ENCODE results near the gene MAPK8IP3. TPM values are rescaled to one million over a fixed set of nuclear protein-coding genes. Genes with fewer than 3 reads are reported as not detected.
A peak's percentile ranks its signal among the peaks of the same experiment; 100 is the strongest.

MAPK8IP3 gene
- 6.7 and 16.3 TPM in 2 replicates for total RNA-seq (2014; rRNA removed; shearing (Covaris generic))

- DNase-seq (ENCODE audit: low read depth), result peak; percentile 84
Observed at GRCh38 chr16:1705688-1706385, at the start of gene MAPK8IP3. Gene MAPK8IP3 (plus strand): TSS chr16:1706195. CDS start chr16:1706340, 145 bp downstream.

- DNase-seq (ENCODE audit: low read depth), result no peak
Observed at GRCh38 chr16:1656808-1657617, 49.0 kb upstream of the MAPK8IP3 start.

DNA sequence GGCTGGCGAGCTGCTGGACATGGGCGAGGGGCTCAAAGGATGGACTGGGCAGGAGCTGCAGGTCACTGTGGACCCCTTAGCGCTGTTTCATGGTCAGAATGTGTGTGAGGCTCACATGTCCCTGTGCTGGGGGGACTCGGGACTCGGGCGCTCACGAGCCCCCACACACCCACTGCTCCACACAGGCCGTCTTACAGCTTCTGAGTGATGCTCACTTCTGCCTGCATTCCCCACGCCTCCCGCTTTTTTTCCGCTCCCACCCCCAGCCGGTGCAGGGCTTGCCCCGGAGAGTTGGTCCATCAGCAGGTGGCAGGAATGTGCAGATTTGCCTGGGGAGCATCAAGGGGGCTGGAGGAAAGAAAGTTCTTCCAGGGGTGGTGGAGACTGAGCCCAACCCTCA is 48.2 kb upstream of the MAPK8IP3 start:
- no peak for DNase-seq (ENCODE audit: low read depth)

GRCh38 chr16:1659031-1659430 is 47.0 kb upstream of the MAPK8IP3 start:
- DNase-seq (ENCODE audit: low read depth), result no peak

- no peak for DNase-seq (ENCODE audit: low read depth)
Observed at GRCh38 chr16:1661826-1662225, 44.2 kb upstream of the MAPK8IP3 start.

DNA sequence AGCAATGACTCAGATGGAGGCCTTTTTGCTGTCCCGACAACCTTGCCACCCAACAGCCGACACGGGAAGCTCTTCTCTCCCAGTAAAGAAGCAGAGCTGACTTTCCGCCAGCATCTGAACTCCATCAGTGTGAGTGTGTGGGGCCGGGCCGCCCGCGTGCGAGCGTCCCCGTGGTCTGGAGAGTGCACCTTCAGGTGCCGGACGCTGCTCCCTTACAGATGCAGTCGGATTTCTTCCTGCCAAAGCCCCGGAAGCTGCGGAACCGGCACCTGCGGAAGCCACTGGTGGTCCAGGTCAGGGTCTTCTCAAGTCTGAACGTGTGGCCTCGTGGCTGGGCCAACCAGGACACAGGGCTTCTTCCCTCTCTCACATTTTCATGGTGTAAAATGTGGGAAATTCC is 43.5 kb upstream of the MAPK8IP3 start:
- DNase-seq (ENCODE audit: low read depth), result no peak

DNA sequence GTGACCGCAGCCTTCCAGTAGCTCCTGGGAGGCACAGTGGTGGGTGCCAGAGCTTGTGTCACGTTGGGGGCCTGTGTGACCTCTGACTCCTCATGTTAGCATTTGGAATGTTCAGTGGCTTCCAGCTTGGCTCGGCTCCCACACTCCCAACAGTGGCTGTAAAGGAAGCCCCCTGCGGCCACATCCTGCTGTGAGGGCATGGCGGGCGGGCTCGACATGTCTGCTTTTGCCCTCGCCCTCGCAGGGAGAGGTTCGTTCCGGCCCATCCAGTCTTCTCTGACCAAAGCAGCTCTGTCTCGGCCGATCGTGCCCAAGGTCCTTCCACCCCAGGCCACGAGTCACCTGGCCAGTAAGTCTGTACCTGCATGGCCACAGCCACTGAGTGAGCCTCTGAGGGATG is 40.2 kb upstream of the MAPK8IP3 start:
- no peak for DNase-seq (ENCODE audit: low read depth)

- DNase-seq (ENCODE audit: low read depth), result no peak
Observed at GRCh38 chr16:1666316-1666715, 39.7 kb upstream of the MAPK8IP3 start.

DNA sequence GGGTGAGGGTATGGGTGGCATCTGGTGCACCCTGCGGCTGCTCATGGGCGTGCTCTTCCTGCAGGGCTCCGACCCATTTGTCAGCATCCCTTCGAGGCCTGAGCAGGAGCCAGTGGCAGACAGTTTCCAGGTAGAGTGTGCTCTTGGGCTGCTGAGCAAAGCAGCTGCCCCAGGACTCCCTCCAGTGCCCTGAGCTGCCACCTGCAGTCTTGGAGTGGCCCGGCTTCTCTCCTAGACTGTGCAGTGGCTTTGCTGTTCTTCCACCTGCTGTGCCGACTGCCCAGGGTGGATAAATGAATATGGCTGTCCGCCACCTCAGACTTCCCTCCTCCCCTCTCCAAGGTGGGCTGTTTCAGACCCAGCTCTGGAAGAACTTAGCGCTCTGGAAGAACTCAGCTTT is 38.7 kb upstream of the MAPK8IP3 start:
- no peak for DNase-seq (ENCODE audit: low read depth)

DNA sequence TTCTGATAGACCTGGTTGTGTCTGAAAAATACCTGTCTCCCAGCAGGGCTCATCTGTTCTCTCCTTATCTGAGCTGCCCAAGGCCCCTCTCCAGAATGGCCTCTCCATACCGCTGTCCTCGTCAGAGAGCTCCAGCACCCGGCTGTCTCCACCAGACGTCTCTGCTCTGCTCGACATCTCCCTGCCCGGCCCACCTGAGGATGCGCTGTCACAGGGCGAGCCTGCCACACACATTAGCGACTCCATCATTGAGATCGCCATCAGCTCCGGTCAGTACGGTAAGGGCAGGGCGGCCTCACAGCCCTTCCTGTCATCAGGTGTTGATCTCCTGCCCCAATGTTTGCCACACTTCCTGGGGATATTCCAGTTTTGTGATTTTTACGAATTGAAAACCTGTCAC is 38.1 kb upstream of the MAPK8IP3 start:
- no peak for DNase-seq (ENCODE audit: low read depth)

GRCh38 chr16:1668612-1669319 is 37.2 kb upstream of the MAPK8IP3 start:
- DNase-seq (ENCODE audit: low read depth), result no peak

- DNase-seq (ENCODE audit: low read depth), result no peak
Observed at GRCh38 chr16:1669698-1670097, 36.3 kb upstream of the MAPK8IP3 start.

DNA sequence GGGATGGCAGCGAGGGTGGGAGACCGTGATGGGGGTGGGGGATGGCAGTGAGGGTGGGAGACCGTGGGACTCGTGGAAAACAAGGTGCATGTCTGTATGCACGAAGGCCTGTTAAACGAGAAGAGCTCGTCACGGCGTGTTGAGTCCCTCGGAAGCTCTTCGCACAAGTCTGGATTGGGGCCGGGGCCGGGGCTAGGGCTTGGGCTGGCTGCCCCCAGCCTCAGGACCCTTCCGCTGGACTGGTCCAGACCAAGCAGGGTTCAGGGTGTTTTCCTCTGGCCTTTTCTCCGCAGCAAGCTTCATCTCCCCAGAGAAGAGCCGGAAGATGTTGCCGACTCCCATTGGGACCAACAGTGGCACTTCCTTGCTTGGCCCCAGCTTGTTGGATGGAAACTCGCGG is 35.6 kb upstream of the MAPK8IP3 start:
- no peak for DNase-seq (ENCODE audit: low read depth)

DNA sequence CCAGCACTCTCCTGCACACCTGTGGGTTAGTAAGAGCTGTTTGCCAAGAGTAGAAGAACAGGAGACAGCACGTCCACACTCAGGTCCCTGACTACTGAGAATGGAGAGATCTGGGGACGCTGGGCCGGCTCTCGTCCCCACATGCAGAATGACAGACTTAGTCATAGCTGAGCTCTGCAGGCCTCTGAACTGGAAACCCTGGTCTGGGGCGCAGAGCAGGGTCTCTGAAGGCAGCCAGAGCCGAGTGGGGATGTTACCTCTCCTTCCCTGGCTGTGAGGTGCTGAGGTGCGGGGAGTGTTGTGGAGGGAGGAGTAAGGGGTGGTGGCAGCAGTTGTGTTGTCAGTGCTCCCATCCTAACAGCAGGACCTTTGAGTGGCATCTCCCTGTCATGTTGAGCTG is 35.1 kb upstream of the MAPK8IP3 start:
- no peak for DNase-seq (ENCODE audit: low read depth)

DNA sequence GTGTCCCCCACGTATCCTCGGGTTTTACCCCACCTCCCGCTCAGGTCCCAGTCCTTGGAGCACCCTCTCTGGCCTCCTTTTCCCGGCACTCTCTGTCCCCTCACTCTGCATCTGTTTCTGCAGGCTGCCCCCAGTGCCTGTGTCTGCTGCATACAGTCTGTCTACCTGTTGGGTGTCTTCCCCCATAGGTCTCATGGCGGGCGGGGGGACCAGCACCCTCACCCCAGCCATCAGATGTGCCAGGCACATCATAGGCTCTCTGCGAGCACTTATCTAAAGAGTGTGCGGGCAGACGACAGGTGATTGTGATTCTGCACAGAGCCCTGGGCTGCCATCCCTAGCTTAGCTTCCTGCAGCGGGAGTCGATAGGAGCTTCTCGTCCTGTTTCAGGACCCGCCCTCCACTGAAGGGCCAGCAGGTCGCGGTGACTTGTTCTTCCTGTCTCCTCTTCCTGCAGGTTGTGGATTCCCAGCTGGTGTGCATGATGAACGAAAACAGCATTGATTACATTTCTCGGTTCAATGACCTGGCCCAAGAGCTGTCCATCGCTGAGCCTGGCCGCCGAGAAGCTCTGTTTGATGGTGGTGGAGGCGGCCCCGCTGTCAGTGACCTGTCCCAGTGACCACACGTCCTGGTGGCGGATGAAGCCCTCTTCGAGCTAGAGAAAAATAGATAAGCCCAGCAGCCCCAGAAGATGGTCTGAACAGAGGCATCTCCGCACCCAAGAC is 32.4 kb upstream of the MAPK8IP3 start:
- no peak for DNase-seq (ENCODE audit: low read depth)

- DNase-seq (ENCODE audit: low read depth), result no peak
Observed at GRCh38 chr16:1674306-1674705, 31.7 kb upstream of the MAPK8IP3 start.

GRCh38 chr16:1674751-1675664 is 31.0 kb upstream of the MAPK8IP3 start:
- DNase-seq (ENCODE audit: low read depth), result peak; percentile 90

GRCh38 chr16:1676661-1677060 is 29.3 kb upstream of the MAPK8IP3 start:
- DNase-seq (ENCODE audit: low read depth), result no peak

GRCh38 chr16:1677339-1677738 is 28.7 kb upstream of the MAPK8IP3 start:
- DNase-seq (ENCODE audit: low read depth), result no peak

DNA sequence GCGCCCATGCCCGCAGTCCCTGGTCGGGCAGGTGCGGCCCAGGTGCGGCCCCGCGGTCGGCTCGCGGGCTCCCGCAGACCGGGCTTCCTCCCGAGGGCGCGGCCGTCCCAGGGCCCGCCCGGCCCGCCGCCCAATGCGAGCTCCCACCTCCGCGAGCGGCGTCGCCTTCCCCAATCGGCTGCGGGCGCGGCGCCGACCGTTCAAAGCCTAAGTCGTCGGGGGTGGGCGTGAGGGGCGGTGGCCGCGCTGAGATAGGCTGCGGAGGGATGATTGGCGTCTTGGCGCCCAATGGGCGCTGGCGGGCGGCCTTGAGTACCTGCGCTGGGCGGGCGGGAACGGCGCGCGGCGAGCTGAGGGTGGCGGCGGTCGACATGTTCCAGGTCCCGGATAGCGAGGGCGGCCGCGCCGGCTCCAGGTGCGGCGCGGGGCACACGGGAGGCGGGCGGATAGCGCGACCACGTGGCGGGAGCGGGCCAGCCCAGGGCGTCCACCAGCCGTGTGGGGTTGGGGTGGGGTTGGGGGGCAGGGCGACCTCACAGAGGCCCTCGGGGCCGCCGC is 28.0 kb upstream of the MAPK8IP3 start, which contains the start of gene JPT2:
Gene JPT2, plus strand, starts transcription at position 338 of the 558 bp plus-strand sequence. Its CDS starts 34 bp downstream, at position 372.
- DNase-seq (ENCODE audit: low read depth), result peak; percentile 94

All from RPMI7951 (cell line).